Natural killer cell treated with Interleukin-12 subunit alpha and Interleukin-12 subunit beta and Interleukin-15 and Interleukin-18, amount 100 ng/mL, for 72 hours (primary cell): ENCODE measurements around the gene ORAI2. TPM values are rescaled to one million over a fixed set of nuclear protein-coding genes. Genes with fewer than 3 reads are reported as not detected.
"Not testable (repeated sequence)": the region's sequence is repeated elsewhere in the genome, so short reads cannot be mapped to it uniquely, and the experiment has no call there.

ENCODE experiments used
- ATAC-seq, 2 donors: fragments of 150-1000 bp; cut with Tn5 transposase in 1 of 2; sonication (Bioruptor Pico), chemical (Tn5 transposase) in 1 of 2; 2 replicates each; pipeline ENCODE4 v1.10.0; 2021
- DNase-seq: peaks from one replicate; pipeline ENCODE4 v3.0.0; 2022; ENCODE audit warnings: low spot score
- H3K27ac Mint-ChIP-seq, 2 donors: 1 replicate in 1 of 2; 2 replicates in 1 of 2; pipeline ENCODE4 v1.8.0; 2022; ENCODE audit warnings: mixed read lengths in 2 of 2, mild to moderate bottlenecking in 1 of 2, moderate library complexity in 1 of 2
- H3K27me3 Mint-ChIP-seq, 2 donors: 1 replicate in 1 of 2; 2 replicates in 1 of 2; pipeline ENCODE4 v1.8.0; 2022; ENCODE audit warnings: mixed read lengths in 2 of 2
- H3K36me3 Mint-ChIP-seq: one replicate; pipeline ENCODE4 v1.8.0; 2022; ENCODE audit warnings: mixed read lengths
- H3K4me1 Mint-ChIP-seq, 2 donors: 1 replicate in 1 of 2; 2 replicates in 1 of 2; pipeline ENCODE4 v1.8.0; 2022; ENCODE audit warnings: low read depth in 2 of 2, mixed read lengths in 2 of 2, mild to moderate bottlenecking in 1 of 2
- H3K4me3 Mint-ChIP-seq: one replicate; pipeline ENCODE4 v1.8.0; 2022; ENCODE audit warnings: mixed read lengths
- H3K9me3 Mint-ChIP-seq: 2 replicates; pipeline ENCODE4 v1.8.0; 2022; ENCODE audit warnings: mixed read lengths
- total RNA-seq, 2 donors: library from RNA; stranded (reverse); gene quantifications; one replicate each; pipeline ENCODE4 v1.2.3, GENCODE V29; 2022

ORAI2 gene
- total RNA-seq, 2 donors from 2014 or later: 56.5 to 70.4 TPM

- Mint-ChIP-seq H3K4me1 (peaks cover 21 to 25% of the 10 kb centered on the region in 2 donors), H3K36me3 (peaks cover 39% of the 10 kb centered on the region), H3K27ac (peak overlapping the region in 1 of 2 donors; percentile 72)
- H3K9me3 Mint-ChIP-seq, H3K27me3 Mint-ChIP-seq, DNase-seq, H3K4me3 Mint-ChIP-seq, ATAC-seq: not testable (repeated sequence)
Measured at GRCh38 chr7:102404862-102405188, 28.6 kb upstream of the ORAI2 start.

- Mint-ChIP-seq H3K4me1 (peaks cover 25 to 29% of the 10 kb centered on the region in 2 donors), H3K36me3 (peaks cover 30% of the 10 kb centered on the region), H3K27me3 (no peaks in the 10 kb centered on the region), H3K27ac (peak overlapping the region; percentile 43 to 63), H3K4me3 (peak overlapping the region; percentile 23), H3K9me3 (no peaks in the 10 kb centered on the region)
- ATAC-seq (no peak), DNase-seq (no peak)
Measured at GRCh38 chr7:102407910-102408309, 25.5 kb upstream of the ORAI2 start.

GRCh38 chr7:102408530-102408929 lies 24.8 kb upstream of the ORAI2 start:
- not testable (repeated sequence) for H3K27me3 Mint-ChIP-seq, DNase-seq, H3K9me3 Mint-ChIP-seq, ATAC-seq
- Mint-ChIP-seq H3K36me3 (peaks cover 30% of the 10 kb centered on the region), H3K27ac (peak overlapping the region; percentile 43 to 63), H3K4me3 (peak overlapping the region; percentile 23), H3K4me1 (peaks cover 23 to 29% of the 10 kb centered on the region in 2 donors)

GRCh38 chr7:102409340-102409739 lies 24.0 kb upstream of the ORAI2 start:
- Mint-ChIP-seq H3K4me3 (peak overlapping the region; percentile 23), H3K27ac (peak overlapping the region; percentile 43 to 63), H3K36me3 (peaks cover 30% of the 10 kb centered on the region), H3K4me1 (peaks cover 22 to 27% of the 10 kb centered on the region in 2 donors), H3K27me3 (no peaks in the 10 kb centered on the region), H3K9me3 (no peaks in the 10 kb centered on the region)
- ATAC-seq: no peak
- DNase-seq: no peak

GRCh38 chr7:102410123-102410522 lies 23.3 kb upstream of the ORAI2 start:
- no peaks in the 10 kb centered on the region for H3K9me3 Mint-ChIP-seq
- peak overlapping the region; percentile 44 to 63 for H3K27ac Mint-ChIP-seq
- H3K36me3 Mint-ChIP-seq: peaks cover 30% of the 10 kb centered on the region
- peaks cover 21 to 25% of the 10 kb centered on the region in 2 donors for H3K4me1 Mint-ChIP-seq
- DNase-seq (no peak), ATAC-seq (no peak)
- H3K4me3 Mint-ChIP-seq: no peak overlapping the region
- no peaks in the 10 kb centered on the region for H3K27me3 Mint-ChIP-seq

GRCh38 chr7:102410918-102411317 lies 22.5 kb upstream of the ORAI2 start:
- Mint-ChIP-seq H3K27me3 (no peaks in the 10 kb centered on the region), H3K4me1 (peaks cover 29 to 33% of the 10 kb centered on the region in 2 donors), H3K27ac (peak overlapping the region in 1 of 2 donors; percentile 44), H3K36me3 (peaks cover 26% of the 10 kb centered on the region), H3K4me3 (no peak overlapping the region), H3K9me3 (no peaks in the 10 kb centered on the region)
- DNase-seq (no peak), ATAC-seq (no peak)

GRCh38 chr7:102412548-102412947 lies 20.8 kb upstream of the ORAI2 start:
- Mint-ChIP-seq H3K36me3 (peaks cover 19% of the 10 kb centered on the region), H3K27me3 (no peaks in the 10 kb centered on the region), H3K4me3 (no peak overlapping the region), H3K4me1 (peaks cover 45 to 47% of the 10 kb centered on the region in 2 donors), H3K9me3 (no peaks in the 10 kb centered on the region), H3K27ac (no peak overlapping the region)
- DNase-seq (no peak), ATAC-seq (no peak)

- no peaks in the 10 kb centered on the region for H3K27me3 Mint-ChIP-seq
- H3K4me1 Mint-ChIP-seq: peaks cover 47% of the 10 kb centered on the region in 2 donors
Measured at GRCh38 chr7:102413091-102413490, 20.3 kb upstream of the ORAI2 start.

GRCh38 chr7:102413611-102414010 lies 19.8 kb upstream of the ORAI2 start:
- ATAC-seq: no peak
- Mint-ChIP-seq H3K9me3 (no peaks in the 10 kb centered on the region), H3K27me3 (no peaks in the 10 kb centered on the region), H3K4me1 (peaks cover 46 to 52% of the 10 kb centered on the region in 2 donors), H3K4me3 (no peak overlapping the region), H3K36me3 (peaks cover 14% of the 10 kb centered on the region), H3K27ac (peak overlapping the region; percentile 43 to 92)
- DNase-seq: no peak

More at GRCh38 chr7:102413091-102413490, 20.3 kb upstream of the ORAI2 start:
- DNase-seq (no peak), ATAC-seq (no peak)
- Mint-ChIP-seq H3K4me3 (no peak overlapping the region), H3K9me3 (no peaks in the 10 kb centered on the region), H3K36me3 (peaks cover 15% of the 10 kb centered on the region), H3K27ac (peak overlapping the region in 1 of 2 donors; percentile 43)

- Mint-ChIP-seq H3K27ac (peak overlapping the region; percentile 86 to 92), H3K4me3 (peak overlapping the region; percentile 80), H3K36me3 (no peaks in the 10 kb centered on the region), H3K27me3 (no peaks in the 10 kb centered on the region), H3K4me1 (peaks cover 50 to 57% of the 10 kb centered on the region in 2 donors), H3K9me3 (no peaks in the 10 kb centered on the region)
- ATAC-seq (peak; percentile 96 to 97), DNase-seq (peak; percentile 90)
Measured at GRCh38 chr7:102415685-102416225, 17.6 kb upstream of the ORAI2 start.

- no peaks in the 10 kb centered on the region for H3K9me3 Mint-ChIP-seq
- ATAC-seq (no peak), DNase-seq (no peak)
- H3K27me3 Mint-ChIP-seq: no peaks in the 10 kb centered on the region
- peak overlapping the region; percentile 80 for H3K4me3 Mint-ChIP-seq
- no peaks in the 10 kb centered on the region for H3K36me3 Mint-ChIP-seq
- H3K27ac Mint-ChIP-seq: peak overlapping the region; percentile 86 to 92
- peaks cover 53 to 62% of the 10 kb centered on the region in 2 donors for H3K4me1 Mint-ChIP-seq
Measured at GRCh38 chr7:102416406-102416805, 17.0 kb upstream of the ORAI2 start.

GRCh38 chr7:102417105-102417504 lies 16.3 kb upstream of the ORAI2 start:
- Mint-ChIP-seq H3K4me1 (peaks cover 50 to 62% of the 10 kb centered on the region in 2 donors), H3K36me3 (no peaks in the 10 kb centered on the region)

GRCh38 chr7:102418592-102418991 lies 14.8 kb upstream of the ORAI2 start:
- no peaks in the 10 kb centered on the region for H3K27me3 Mint-ChIP-seq
- H3K36me3 Mint-ChIP-seq: no peaks in the 10 kb centered on the region
- peak; percentile 47 to 55 for ATAC-seq
- H3K4me3 Mint-ChIP-seq: peak overlapping the region; percentile 65
- no peaks in the 10 kb centered on the region for H3K9me3 Mint-ChIP-seq
- DNase-seq: no peak
- H3K4me1 Mint-ChIP-seq: peaks cover 50 to 62% of the 10 kb centered on the region in 2 donors
- peak overlapping the region; percentile 38 to 92 for H3K27ac Mint-ChIP-seq

More at GRCh38 chr7:102417105-102417504, 16.3 kb upstream of the ORAI2 start:
- Mint-ChIP-seq H3K27me3 (no peaks in the 10 kb centered on the region), H3K9me3 (no peaks in the 10 kb centered on the region), H3K27ac (peak overlapping the region; percentile 86 to 92), H3K4me3 (peak overlapping the region; percentile 65)
- DNase-seq: no peak
- ATAC-seq: no peak

- DNase-seq (no peak), ATAC-seq (no peak)
- Mint-ChIP-seq H3K4me1 (peaks cover 54 to 65% of the 10 kb centered on the region in 2 donors), H3K36me3 (no peaks in the 10 kb centered on the region), H3K4me3 (no peak overlapping the region), H3K9me3 (no peaks in the 10 kb centered on the region), H3K27ac (peak overlapping the region in 1 of 2 donors; percentile 17), H3K27me3 (no peaks in the 10 kb centered on the region)
Measured at GRCh38 chr7:102421706-102422240, 11.6 kb upstream of the ORAI2 start.
